A673 (cell line): Measurements from ENCODE around the gene APC2. TPM values are rescaled to one million over a fixed set of nuclear protein-coding genes. Genes with fewer than 3 reads are reported as not detected.
A peak's percentile ranks its signal among the peaks of the same experiment; 100 is the strongest.
"Not testable (repeated sequence)": the region's sequence is repeated elsewhere in the genome, so short reads cannot be mapped to it uniquely, and the experiment has no call there.

Experiments
- BruUV-seq: library from RNA; stranded (reverse); fragments of 400-500 nt; replicated peaks from 2 replicates; lab custom pipeline; 2021; lab: Mats Ljungman, UMichigan
- CTCF ChIA-PET: fragments of 300-600 bp; sonication (Branson Sonifier 250); formaldehyde crosslinking; loops from one replicate; lab custom pipeline; 2022; ENCODE audit warnings: antibody characterized with exemption; lab: Charles Lee
- POLR2A ChIA-PET: fragments of 300-600 bp; sonication (Branson Sonifier 250); formaldehyde crosslinking; loops from one replicate; lab custom pipeline; 2022; ENCODE audit warnings: antibody characterized with exemption; ENCODE audit not compliant: low non-redundant PET; lab: Charles Lee
- DNase-seq: peaks from one replicate; pipeline ENCODE4 v3.0.0-alpha.2; 2015; ENCODE audit warnings: low spot score
- H3K27ac ChIP-seq: fragments of 200-600 bp; sonication (generic); 2 replicates; pipeline ENCODE4 v1.5.1; 2016; ENCODE audit warnings: mixed run types, low read depth, mild to moderate bottlenecking, mixed read lengths, antibody characterized with exemption, low read length; ENCODE audit not compliant: poor library complexity, severe bottlenecking
- H3K27me3 ChIP-seq: fragments of 200-600 bp; sonication (generic); replicated peaks from 2 replicates; pipeline ENCODE4 v1.6.1; 2017; ENCODE audit warnings: mixed run types, low read depth, mild to moderate bottlenecking, mixed read lengths, antibody characterized with exemption, low read length; ENCODE audit not compliant: insufficient read depth, poor library complexity
- H3K36me3 ChIP-seq: fragments of 200-600 bp; sonication (generic); 2 replicates; pipeline ENCODE4 v1.6.1; 2016; ENCODE audit warnings: mixed run types, mild to moderate bottlenecking, mixed read lengths, antibody characterized with exemption, low read length; ENCODE audit not compliant: insufficient read depth, poor library complexity, severe bottlenecking
- H3K4me1 ChIP-seq: fragments of 200-600 bp; sonication (generic); 2 replicates; pipeline ENCODE4 v1.6.1; 2017; ENCODE audit warnings: mixed run types, mild to moderate bottlenecking, mixed read lengths, antibody characterized with exemption, low read length; ENCODE audit not compliant: insufficient read depth, poor library complexity, severe bottlenecking
- H3K4me3 ChIP-seq: fragments of 200-600 bp; sonication (generic); 2 replicates; pipeline ENCODE4 v1.5.1; 2016; ENCODE audit warnings: low read depth, mixed run types, mild to moderate bottlenecking, mixed read lengths, low read length; ENCODE audit not compliant: poor library complexity, severe bottlenecking
- H3K9me3 ChIP-seq: fragments of 200-600 bp; sonication (generic); 2 replicates; pipeline ENCODE4 v1.6.1; 2016; ENCODE audit warnings: mixed run types, low read depth, mild to moderate bottlenecking, mixed read lengths, antibody characterized with exemption, low read length; ENCODE audit not compliant: poor library complexity, severe bottlenecking
- CTCF ChIP-seq: fragments of 300-800, 200-600 bp; sonication (generic); conservative IDR thresholded peaks from 2 replicates; pipeline ENCODE4 v1.5.1; 2017; ENCODE audit warnings: low read depth, mild to moderate bottlenecking, antibody characterized with exemption, low read length, moderate library complexity, mixed read lengths
- EZH2 ChIP-seq: fragments of 200-600 bp; sonication (generic); IDR thresholded peaks from 2 replicates; pipeline ENCODE4 v1.6.1; 2017; ENCODE audit warnings: borderline replicate concordance, low read depth, mild to moderate bottlenecking, mixed read lengths, antibody characterized with exemption, low read length; ENCODE audit not compliant: poor library complexity, severe bottlenecking
- intact Hi-C: fragments of 100-400 bp; cut with micrococcal nuclease; formaldehyde crosslinking; loops from one replicate; pipeline ENCODE4 v1.10.0; 2022; ENCODE audit not compliant: unreplicated experiment
- total RNA-seq: library from RNA; stranded (reverse); gene quantifications from 2 replicates; pipeline ENCODE4 v1.2.3, GENCODE V29; 2021

The APC2 gene
- total RNA-seq, 1 experiment from 2014 or later: 1.3 TPM

DNA sequence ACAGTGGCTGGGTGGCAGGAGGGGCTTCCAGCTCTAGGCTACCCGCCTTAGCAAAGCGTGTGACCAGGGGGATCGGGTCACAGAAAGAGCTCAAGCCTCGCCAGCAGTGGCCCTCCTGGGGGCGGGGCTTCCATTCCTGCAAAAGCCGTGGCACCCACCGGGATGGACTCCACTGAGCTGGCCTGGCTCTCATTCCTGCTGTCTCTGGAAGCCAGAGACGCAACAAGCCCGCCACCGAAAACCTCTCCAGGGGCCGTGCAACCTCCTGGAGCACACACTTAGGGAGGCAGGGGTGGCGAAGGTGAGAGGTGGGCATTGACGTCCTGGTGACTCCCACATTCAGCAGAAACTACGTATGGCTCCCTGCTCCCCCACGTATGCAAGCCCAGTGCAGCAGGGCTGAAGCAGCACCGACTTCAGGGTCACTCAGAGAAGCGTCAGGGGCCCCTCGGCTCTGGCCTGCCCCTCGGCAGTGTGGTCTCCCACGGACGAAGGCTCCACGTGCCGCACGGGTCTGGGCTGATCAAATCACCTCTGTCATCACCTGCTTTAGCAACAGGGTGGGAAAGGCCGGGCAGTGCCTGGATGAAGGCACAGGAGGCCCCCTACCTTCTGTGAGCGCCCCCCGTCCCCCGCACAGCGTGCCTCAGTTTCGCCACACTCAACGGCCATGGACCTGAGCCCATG lies 26.0 kb downstream of the APC2 start:
- CTCF ChIA-PET: no interaction called here
- intact Hi-C loops: no loop called here
- Histone ChIP-seq H3K4me1 (peaks cover 12% of the 10 kb centered on the region), H3K36me3 (peaks cover 4% of the 10 kb centered on the region), H3K9me3 (no peaks in the 10 kb centered on the region), H3K27me3 (peaks cover 15% of the 10 kb centered on the region), H3K4me3 (no peak overlapping the region), H3K27ac (no peak overlapping the region)
- TF ChIP-seq CTCF (no peak), EZH2 (no peak)
- no TSS peak for BruUV-seq
- no peak for DNase-seq
- POLR2A ChIA-PET: interaction anchor here (0.5 to 0.7 kb wide), 2 partner anchors 32 to 206 kb away, joined by 4 read pairs; no protein-coding TSS in a partner anchor

DNA sequence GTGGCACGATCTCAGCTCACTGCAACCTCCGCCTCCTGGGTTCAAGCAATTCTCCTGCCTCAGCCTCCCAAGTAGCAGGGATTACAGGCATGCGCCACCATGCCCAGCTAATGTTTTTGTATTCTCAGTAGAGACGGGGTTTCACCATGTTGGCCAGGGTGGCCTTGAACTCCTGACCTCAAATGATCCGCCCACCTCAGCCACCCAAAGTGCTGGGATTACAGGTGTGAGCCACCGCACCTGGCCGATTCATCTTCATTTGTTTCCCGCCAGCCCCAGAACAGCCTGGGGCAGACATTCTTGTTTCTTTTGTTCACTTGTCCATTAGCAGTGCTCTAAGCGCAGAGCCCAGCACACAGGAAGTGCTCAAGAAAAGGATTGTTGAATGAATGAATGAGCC lies 27.1 kb downstream of the APC2 start:
- CTCF ChIA-PET, intact Hi-C loops, BruUV-seq, POLR2A ChIA-PET, H3K27me3 ChIP-seq, H3K4me3 ChIP-seq, H3K9me3 ChIP-seq, H3K4me1 ChIP-seq, H3K36me3 ChIP-seq, DNase-seq, H3K27ac ChIP-seq: not testable (repeated sequence)

DNA sequence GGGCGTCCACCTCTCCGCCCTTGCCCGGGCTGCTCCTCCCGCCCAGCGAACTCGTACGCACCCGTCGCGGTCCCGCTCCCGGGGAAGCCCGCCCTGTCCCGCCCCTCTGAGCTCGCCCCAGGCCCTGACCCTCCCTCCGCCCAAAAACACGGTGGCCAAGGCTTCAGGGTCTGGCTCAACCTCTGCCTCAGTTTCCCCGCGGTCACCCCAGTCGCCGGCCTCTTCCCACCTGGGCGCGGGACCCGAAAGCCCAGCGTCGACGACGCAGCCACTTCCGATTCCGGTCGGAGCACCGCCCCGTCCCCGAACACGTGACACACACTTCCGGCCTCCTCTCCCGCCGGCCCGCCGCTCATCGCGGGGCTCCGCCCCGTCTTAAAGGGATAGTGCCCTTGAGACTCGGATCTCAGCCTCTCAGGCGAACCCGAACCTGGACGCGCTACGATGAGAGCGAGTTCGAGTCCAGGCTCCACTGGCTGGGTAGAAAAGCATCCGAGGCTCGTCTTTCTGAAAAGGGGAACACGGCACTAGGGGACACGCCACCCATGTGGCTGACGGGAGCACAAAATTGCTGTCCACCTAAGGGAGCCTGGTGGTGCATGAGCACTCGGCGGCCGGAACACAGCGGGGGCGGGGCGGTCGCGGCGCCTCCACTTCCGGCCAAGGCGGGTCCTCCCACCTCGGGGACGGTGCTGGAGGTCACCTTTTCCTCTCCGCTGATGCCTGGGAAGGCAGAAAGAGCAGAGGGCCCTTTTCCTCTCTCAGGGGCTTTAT lies 29.2 kb downstream of the APC2 start, which contains the start of gene C19orf25:
C19orf25 (minus strand) TSS at position 282 of the 774 bp plus-strand sequence. CDS start 312 bp downstream, outside the sequence.
- intact Hi-C loops: no loop called here
- no peaks in the 10 kb centered on the region for H3K27me3 ChIP-seq
- peak within 1 kb of the TSS; percentile 66 for H3K4me3 ChIP-seq
- CTCF ChIA-PET: no interaction called here
- peaks cover 4% of the 10 kb centered on the region for H3K4me1 ChIP-seq
- peak within 1 kb of the TSS; percentile 85 for H3K27ac ChIP-seq
- H3K9me3 ChIP-seq: no peaks in the 10 kb centered on the region
- peaks cover 4% of the 10 kb centered on the region for H3K36me3 ChIP-seq
- peak; percentile 97 for DNase-seq
- POLR2A ChIA-PET: no interaction called here
- TF ChIP-seq CTCF (no peak), EZH2 (no peak)
- BruUV-seq: no TSS peak
